ENCODE measurements around the gene NUAK1.

DNA sequence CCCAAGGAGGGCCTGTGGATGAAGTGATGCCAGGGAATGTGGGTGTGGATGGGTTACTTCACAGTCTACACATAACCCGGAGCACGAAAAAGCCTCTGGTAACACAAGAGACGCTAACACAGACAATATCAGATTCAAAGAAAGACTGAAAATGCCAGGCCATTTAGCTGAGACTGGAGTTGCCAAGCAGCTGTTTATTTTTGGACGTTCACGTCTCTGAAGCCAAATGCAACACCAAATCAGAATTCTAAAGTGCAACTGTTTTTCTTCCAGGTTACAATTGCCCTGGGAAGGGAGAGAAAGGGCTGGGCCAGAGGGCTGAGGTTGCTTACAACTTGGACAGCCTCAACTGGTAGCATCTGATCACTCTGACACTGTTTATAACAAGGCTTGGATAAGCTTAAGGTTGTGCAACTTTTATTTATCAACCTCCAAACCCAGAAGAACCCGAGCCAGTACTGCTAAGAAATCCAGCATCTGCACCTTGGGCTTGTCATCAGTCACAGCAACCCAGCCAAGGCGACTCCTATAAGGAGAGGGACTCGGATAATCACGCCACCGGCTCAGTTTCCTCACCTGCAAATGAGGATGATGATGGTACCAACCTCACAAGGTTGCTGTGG, 24.8 kb downstream of the NUAK1 start:
- TF ChIP-seq, protein P1, sequence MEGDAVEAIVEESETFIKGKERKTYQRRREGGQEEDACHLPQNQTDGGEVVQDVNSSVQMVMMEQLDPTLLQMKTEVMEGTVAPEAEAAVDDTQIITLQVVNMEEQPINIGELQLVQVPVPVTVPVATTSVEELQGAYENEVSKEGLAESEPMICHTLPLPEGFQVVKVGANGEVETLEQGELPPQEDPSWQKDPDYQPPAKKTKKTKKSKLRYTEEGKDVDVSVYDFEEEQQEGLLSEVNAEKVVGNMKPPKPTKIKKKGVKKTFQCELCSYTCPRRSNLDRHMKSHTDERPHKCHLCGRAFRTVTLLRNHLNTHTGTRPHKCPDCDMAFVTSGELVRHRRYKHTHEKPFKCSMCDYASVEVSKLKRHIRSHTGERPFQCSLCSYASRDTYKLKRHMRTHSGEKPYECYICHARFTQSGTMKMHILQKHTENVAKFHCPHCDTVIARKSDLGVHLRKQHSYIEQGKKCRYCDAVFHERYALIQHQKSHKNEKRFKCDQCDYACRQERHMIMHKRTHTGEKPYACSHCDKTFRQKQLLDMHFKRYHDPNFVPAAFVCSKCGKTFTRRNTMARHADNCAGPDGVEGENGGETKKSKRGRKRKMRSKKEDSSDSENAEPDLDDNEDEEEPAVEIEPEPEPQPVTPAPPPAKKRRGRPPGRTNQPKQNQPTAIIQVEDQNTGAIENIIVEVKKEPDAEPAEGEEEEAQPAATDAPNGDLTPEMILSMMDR (conservative IDR thresholded peaks at IDR 0.05; ENCODE audit: low read length) = no peak
- TF ChIP-seq EZH2phosphoT487 (IDR thresholded peaks at IDR 0.05; ENCODE audit: borderline replicate concordance, low read depth, low read length) = no peak
